ENCODE results near the gene NCK1.

GRCh38 chr3:136931606-136932005 lies 69.6 kb downstream of the NCK1 start:
- TF ChIP-seq POLR2AphosphoS5 (IDR thresholded peaks at IDR 0.05; ENCODE audit: low read depth, low read length) (no peak), POLR2A (IDR thresholded peaks at IDR 0.05; ENCODE audit: low read depth, low read length) (no peak)

Data from GM12892 (cell line).